NCI-H82 treated with DMSO at 0.1 percent for 48 hours (cell line): ENCODE measurements around the gene NEDD4L.

Experiments
- DNase-seq: peaks from one replicate; lab custom pipeline; 2025; ENCODE audit not compliant: unreplicated experiment; lab: John Stamatoyannopoulos, UW

Gene NEDD4L

DNA sequence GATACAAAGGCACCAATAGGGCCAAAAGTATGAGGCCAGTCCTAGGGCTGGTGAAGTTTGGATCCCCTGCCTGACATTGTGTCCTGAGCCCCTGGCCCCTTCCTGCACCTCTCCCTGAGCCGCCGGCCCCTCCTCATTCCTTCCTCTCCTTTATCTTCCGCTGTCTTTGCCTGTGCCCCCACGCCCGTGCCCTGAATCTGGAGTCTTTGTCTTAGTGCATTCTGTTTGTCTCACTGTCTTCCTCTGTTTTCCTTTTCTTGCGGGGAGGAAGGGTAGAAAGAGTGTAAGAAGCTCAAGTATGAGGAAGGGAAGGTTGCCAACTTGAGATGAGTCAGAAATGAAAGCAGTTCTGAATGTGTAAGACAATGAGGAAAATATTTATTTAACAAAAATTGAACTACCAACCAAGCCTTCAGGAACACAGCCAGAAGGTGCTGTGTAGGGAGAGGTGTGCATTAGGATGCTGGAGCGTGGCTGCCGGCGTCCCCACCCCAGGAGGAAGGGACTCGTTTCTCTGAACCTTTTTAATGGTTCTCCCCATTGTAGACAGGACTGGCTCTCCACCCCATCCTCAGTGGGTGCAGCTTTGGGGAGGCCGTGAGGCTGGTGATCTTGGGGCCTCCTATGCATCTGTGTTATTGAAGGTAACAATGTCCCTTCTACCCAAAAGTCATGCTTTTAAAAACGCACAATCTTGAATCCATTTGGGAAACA, 133.1 kb downstream of the NEDD4L start:
- DNase-seq, result no peak

DNA sequence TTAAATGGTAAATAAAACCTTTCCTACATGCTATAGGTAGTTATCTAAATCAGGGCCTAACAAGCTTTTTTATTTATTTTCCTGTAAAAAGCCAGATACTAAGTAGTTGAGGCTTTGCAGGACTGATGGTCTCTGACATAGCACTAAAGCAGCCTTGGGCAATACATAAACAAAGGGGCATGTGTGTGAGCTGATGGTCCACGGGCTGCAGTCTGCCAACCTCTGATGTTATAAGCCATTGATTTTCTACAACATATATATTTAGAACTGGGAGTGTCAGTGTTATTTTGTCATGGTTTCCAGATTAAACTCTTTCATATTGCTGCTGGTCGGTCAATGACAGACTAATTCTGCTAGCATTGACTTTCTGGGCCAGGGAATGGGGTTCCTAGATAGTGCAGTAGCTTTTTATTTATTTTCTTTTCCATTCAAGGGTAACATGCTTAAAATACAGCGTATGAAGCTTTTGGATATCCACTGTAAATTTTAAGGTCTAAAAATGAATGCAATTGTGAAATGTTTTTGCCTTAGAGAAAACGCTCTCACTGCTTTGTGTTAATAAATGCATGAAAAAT, 134.0 kb downstream of the NEDD4L start:
- DNase-seq, result no peak

DNA sequence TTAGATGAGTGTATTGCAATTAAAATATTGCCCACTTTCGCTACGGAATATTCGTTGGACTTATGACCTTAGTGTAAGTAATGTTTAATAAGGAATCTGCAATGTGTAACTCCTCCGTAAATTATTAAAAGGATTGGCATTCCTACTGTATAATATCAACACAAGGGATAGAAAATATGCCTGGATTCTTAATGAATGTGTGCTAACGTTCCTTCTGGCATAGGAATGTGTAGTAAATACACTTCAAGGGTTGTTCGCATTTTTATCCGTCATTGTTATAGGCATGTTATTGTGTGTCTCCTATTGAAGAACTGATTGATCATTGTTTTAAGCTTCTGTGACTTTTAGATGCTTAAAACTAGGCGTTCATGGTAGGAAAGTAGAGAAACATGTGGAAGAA, 134.5 kb downstream of the NEDD4L start:
- no peak for DNase-seq

DNA sequence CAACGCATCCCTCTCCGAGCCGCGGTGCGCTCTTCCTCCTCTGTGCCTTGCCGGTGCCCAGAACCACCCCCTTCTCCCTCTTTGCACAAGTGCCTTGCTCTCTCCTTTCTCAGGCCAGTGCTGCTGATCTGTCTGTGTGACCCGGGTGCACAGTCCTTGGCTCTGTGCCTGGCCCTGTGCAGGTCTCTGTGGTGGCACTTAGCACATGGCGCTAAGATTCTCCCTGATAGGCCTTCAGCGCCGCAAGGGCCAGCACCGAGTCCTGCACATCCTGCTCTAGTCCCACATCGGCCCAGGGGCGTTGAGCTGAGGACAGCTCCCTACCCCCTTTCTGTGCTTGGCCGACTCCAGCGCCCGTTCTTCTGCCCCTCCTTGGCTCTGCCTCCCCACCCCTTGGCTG, 136.1 kb downstream of the NEDD4L start:
- no peak for DNase-seq

DNA sequence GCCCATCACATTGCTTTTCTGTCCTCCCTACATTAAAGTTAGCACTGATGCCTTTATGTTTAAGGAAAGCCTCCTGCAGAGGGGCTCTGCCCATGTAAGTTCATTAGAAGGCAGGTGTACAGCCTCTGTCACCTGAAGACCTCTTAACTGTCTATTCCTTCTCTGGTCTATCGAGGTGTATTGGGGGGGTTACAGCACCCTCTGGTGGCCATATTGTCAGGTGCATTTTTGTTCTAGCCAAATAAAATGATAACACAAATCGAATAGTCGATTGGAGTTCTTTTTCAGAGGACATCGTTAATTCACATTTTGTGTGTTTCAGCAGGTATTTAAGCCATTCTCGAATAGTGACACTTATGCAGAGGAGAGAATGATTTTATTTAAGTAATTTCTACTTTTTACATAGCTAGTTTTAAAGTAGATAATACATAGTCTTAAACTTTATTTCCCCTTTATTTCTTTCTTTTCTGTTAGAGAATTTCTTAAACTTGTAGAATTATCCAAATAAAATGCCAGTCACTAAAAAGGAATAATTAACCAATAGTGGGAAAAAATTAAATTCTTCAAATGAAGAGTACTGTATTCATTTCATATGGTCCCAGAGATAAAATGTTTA, 136.8 kb downstream of the NEDD4L start:
- no peak for DNase-seq

DNA sequence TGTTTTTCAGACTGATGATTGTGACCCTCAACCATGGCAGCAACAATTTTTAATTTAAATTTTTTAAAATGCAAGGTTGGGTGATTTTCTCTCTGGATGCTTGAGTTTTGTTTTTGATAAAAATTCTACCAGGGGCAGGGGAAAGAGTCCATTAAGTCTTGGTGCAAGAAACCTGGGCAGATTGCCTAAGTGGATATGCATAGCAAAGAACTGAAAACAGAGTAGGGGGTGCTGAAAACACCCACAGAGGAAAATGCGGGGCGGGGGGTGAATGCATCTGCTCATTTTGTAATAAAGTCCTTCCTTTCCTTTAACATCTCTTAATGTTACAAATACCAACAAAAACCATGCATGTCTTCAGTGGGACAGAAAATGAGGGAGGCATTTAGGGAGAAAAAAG, 138.0 kb downstream of the NEDD4L start:
- DNase-seq, result no peak

DNA sequence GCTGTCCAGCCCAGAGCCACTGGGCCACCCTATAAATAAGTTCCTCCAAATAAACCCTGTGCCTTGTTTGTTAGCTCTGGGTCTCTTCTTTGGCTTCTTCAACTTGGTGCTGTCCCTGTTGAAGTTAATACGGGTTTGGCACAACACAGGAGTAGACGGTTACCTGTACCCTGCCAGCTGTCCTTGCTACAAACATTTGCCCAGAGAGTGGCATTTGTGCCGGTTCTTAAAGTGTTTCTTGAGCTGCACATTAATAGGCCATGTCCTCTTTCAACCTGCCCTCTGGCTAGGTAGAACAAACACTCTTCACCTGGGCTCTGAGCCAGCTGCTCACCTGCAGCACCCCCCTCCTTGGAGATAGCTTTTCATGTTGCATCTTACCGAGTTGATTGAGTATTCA, 139.2 kb downstream of the NEDD4L start:
- no peak for DNase-seq

DNA sequence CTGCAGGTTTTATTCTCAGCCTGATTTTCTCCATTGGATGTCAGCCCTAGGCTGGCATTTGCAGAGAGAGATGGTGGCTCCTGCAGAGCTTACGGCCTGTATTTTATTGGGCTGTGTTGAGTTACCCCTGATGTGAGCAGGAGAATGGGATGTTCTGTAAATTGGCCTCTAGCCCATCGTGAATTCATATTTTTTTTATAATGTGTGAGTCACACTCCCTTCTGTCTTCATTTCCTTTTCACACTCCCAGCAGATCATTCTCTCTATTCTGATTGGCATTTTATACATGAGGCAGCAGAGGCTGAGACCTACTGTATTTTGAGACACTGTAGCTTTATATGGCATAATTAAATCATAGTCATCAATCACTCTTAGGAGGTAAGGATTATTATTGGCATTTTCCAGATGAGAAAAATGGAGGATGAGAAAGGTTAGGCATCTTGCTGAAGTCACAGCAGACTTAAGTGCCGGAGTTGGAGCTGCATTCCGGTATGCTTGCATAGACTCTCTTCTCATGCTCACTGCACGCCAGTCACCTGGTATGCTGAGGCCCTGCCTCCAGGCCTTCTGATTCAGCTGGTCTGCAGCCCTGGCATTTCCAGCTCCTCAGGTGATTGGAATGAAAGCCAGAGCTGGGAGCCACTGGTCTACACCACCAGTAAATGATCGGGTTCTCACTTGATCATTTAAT, 142.4 kb downstream of the NEDD4L start:
- DNase-seq, result no peak

DNA sequence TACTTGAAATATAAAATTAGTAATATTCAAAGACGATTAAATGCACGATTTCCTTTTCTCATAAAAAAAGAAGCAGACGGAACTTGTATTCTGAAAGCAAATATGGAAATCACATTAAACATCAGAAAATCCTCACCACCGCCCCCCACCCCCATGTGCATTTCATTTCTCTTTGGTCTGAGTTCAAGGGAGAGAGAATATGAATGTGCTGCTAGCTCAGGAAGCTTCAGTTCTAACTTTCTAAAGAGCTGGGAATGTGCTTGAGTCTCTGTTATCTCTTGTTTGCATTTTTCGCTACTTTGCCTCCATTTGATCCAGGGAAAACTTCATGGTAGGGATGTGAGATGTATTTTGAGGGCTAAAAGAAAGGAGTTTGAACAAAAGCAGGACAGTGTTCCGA, 143.6 kb downstream of the NEDD4L start:
- DNase-seq, result no peak

DNA sequence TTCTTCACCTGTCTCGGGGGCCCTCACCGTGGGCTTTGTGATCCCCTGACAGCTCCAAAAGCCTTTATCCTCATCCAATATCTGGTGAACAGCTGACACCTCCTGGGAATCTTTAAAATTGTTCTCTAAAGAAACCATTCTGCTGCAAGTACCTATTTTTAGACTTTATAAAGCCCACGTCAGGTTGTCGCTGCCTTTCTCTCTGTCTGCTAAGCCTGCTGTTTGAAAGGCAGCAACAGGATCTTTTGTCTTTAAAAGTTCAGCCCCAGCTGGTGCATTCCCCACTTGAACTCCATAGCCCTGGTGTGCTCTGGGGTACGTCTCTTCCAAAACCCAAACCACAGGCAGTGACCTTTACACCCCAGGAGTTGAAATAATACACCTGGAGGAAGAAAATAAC, 145.0 kb downstream of the NEDD4L start:
- no peak for DNase-seq

DNA sequence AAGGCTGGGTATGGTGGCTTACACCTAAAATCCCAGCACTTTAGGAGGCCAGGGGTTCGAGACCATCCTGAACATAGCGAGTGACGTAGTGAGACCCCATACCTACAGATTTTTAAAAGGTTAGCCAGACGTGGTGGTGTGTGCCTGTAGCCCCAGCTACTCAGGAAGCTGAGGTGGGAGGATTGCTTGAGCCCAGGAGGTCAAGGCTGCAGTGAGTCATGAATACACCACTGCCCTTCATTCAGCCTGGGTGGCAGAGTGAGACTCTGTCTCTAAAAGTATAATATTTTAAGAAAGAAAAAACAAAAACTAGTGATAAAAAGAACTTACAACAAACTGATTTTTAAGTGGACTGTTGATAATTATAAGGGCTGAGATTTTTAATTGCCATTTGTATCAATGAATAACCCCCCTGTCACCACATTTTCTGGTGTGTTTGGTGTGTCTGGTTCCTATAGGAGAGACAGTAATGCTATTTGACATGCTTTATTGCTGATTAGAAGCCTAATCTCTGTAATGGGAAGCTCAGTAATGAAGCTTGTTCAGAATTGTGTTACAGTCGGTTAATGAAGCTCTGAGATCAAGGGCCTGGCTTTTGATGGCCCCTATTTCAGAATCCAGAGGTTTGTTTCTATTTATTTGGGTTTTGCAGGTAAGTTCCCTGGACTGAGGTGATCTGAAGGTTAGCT, 147.0 kb downstream of the NEDD4L start:
- peak; percentile 60 for DNase-seq

DNA sequence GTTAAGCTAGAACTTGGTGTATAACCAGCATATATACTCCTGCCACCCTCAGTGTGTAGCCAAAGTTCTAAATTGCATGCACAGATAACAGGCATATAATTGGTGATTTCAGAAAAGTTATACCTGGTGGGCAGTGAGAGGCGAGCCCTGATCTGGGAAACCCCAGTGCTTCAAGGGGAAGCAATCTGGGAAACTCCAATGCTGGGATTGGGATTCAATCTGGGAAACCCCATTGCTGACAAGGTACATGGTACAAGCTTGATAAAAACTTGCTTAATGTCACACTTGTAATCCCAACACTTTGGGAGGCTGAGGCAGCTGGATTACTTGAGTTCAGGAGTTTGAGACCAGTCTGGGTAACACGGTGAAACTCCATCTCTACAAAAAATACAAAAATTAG, 147.6 kb downstream of the NEDD4L start:
- no peak for DNase-seq

DNA sequence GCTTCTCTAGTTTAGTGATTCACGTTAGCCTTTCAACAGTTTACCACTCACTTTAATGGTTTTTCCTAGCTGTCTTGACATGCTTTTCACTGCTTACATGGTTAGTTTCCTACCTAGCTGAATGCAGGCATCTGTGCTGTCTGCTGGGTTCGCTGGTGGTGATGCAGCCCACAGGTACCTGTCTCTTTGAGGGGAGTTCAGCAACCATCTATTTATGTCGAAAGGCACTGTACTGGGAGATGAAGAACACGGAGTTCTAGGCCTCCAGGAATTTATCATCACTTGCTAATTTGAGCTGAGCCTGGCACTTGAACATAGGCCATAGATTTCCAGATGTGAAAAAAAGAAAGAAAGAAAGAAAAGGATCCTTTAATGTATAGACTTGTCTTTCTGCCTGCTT, 148.5 kb downstream of the NEDD4L start:
- no peak for DNase-seq

DNA sequence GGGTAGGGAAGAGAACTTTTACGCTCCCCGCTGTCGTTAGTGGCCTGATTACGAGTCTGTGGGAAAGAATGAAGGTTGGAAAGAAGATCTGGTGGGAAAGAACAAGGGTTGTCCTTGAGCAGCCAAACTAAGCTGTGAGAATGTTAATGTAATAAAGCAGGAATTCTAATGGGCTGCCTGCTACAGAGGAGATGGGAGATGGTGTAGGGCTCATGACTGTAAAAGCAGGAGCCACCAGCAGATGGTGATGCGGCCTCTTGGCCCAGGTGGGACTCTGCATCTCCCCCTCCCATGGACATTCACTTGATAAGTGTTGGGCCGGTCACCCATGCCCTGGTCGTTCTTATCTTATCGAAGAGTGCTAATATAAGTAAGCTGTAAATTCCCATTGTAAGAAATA, 150.0 kb downstream of the NEDD4L start:
- DNase-seq, result no peak

DNA sequence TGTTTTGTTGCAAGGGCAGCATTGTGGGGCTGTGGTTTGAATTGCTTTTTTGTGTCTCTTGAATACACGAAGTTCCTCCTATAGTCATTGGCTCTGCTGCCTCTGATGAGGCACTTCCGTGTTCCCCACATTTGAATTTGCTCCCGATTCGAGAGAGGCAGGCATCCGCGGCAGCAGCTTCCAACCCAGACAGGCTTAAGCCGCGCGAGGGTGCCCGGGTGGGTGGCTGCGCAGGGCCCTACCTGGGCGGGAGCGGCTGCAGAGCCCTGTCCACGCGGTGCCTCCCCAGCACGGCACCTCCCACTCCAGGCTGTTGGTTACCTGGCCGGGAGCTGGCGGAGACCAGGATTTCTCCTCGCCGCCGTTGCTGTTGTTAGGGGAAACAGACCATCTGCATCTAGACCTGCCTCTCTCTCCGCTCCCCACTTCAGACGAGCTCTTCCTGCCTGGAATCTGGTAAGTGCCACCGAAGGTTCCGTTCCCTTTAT, 151.3 kb downstream of the NEDD4L start:
- DNase-seq, result no peak

DNA sequence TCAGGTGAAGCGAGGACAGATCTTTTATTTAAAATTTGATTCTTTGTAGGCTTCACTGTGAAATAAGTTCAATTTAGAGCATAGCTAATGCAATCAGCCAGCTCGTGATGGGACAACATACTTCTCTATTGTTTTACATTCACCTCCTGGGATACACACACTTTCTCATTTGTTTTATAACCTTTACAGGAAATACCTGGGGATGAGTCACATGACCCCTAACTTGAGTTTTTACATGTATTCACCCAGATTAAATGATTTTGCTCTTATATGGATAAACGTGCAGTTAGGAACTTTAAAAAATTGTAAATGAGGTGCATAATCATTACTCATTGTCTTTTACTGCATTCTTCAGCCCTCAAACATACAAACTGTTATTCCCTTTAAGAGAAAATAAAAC, 152.1 kb downstream of the NEDD4L start:
- DNase-seq, result no peak

DNA sequence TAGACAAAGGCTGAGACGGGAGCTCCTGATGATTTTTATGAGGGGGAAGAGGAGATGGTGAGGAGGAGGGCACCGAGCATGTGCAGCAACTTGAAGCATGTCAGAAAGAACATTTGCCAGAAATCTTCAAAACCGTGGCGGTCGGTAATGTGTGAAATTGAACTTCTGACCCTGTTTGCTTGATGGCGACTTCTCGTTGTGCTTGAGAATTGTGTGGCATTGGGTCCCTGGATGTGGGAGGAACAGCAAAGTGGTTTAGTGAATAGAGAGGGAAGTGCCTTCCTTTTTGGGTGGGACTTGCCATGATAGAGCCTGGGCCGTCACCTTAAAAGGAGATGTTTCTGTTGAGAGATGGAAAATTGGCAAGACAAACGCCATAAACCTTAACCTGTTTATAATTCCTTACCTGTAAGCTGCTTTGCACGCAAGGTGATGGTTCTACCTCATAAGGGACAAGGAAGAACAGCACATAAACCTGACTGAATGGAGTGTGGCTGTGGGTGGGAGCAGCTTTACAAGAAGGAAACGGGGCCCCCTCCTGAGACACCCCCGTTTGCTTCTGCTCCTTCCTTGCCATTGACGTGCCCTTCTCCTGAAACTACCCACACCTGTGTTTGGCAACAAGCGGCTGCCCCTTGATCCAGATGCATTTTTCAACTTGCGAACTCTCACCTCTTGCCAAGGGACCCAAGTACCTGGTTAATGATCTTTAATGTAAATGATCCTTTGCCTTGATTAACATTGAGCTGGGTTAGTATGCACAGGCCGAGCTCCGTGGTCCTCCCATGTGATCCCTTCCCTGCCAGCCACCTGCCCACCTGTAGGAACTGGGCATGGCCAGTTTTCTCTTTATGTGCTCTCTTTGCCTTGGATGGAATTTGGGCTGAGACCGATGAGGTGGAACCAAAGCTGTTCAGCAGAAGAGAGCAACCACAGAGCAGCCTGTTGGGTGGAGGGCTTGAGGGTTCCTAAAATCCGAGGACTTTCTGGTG, 153.2 kb downstream of the NEDD4L start:
- no peak for DNase-seq

DNA sequence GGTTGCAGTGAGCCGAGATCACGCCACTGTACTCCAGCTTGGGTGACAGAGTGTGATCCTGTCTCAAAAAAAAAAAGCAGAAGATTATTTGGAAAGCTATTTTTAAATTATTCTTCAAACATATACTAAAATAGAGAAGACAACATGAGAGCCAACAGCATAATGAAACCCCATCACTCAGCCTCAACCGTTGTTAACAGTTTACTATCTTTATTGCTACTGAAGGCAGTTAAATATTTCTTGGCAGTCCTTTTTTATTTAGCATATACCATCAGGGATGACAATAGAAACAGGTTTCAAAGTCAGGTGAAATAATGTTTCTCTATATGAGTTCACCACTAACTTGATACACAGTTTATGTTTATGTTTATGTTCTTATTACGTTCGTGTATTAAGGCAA, 157.2 kb downstream of the NEDD4L start:
- DNase-seq, result no peak

DNA sequence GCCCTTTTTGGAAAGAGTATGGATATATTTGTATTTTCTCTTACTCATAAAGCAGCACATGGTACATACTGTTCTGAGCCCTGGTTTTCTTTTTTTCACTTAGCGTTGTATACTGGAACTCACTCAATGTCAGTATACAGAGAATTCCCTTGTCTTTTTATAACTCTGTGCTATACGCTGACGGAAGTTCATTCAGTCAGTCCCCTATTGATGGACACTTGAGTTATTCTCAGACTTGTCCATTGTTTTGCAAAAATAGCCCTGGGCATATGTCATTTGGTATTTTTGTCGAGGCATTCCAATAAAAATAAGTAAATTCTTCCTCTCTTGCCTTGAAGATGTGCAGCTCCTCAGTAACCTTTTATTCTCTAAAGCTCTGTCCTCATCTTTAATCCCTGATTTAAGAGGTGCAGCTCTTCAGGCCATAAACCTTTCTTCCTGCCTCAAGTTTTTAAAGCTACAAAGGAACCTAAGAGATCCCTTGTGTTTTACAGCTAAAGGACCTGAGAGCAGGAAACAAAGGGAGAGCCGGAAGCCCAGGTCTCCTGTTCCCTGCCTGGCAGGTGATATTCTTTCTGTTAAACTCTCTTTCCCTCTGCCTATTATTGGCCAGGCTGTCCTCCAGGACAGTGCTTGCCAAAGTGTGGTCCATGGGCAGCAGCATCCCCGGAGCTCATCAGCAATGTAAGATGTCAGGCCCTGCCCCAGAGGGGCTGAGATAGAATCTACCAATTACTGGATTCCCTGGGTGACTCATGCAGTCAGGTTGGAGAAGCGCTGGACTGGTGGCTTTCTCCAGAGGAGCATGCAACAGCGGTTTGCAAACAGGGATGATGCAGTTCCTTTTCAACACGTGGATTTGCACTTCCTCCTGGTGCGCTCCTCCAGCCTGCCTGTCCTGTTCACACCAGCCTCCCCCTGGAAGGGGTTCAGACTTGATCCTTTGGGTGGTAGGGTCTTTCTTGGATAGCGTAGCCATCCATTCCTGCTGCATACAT, 158.0 kb downstream of the NEDD4L start:
- DNase-seq, result no peak
